NCI-H2227 treated with DMSO at 0.1 percent for 48 hours (cell line): Measurements from ENCODE around the gene FUT7.
A peak's percentile ranks its signal among the peaks of the same experiment; 100 is the strongest.
"Not testable (repeated sequence)": the region's sequence is repeated elsewhere in the genome, so short reads cannot be mapped to it uniquely, and the experiment has no call there.

ENCODE experiments used
- DNase-seq: peaks from one replicate; lab custom pipeline; 2025; lab: John Stamatoyannopoulos, UW

FUT7 gene

GRCh38 chr9:137049544-137050449, 17.9 kb upstream of the FUT7 start:
- DNase-seq, result no peak

GRCh38 chr9:137048655-137049543, 17.0 kb upstream of the FUT7 start:
- no peak for DNase-seq

DNA sequence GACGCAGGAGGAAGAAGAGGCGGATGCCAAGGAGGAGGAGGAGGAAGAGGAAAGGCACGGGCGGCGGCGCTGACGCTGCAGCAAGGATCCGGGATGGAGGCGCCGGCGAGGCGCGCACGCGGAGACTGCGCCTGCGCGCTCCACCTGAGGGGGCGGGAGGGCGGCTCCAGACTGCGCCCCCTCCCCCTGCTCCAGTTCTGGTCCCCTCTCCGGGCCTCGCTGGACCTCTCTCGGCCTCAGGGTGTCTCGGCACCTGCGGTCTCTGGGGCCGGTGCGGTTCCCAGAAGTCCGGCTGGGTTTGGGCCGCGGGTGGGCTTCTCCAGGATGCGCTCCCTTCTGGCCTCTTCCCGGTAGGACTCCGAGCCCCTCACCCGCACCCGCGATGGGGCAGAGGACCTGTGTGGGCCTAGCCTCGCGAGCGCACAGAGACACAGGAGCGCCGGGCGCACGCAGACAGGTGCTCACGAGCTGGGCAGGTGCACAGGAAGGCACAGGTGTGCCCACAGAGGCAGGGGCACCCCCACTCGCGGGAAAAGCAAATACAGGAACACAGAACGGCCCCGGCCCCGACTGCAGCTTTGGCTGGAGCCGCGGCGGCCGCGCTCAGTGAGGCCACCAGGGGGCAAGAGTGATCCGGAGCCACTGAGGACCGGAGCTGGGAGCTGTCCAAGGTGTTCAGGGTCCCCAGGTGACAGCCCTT, 14.3 kb upstream of the FUT7 start, which contains the start of gene NPDC1:
Gene NPDC1 (minus strand): TSS at position 90 of the 700 bp plus-strand sequence. CDS start 188 bp downstream, outside the sequence.
- DNase-seq, result peak; percentile 36

GRCh38 chr9:137045294-137046087, 13.6 kb upstream of the FUT7 start:
- DNase-seq, result no peak

- DNase-seq, result no peak
Measured at GRCh38 chr9:137044502-137045177, 12.8 kb upstream of the FUT7 start.

- DNase-seq, result no peak
Measured at GRCh38 chr9:137044037-137044436, 12.1 kb upstream of the FUT7 start.

- DNase-seq, result no peak
Measured at GRCh38 chr9:137042751-137043727, 11.2 kb upstream of the FUT7 start.

- DNase-seq, result peak; percentile 10
Measured at GRCh38 chr9:137041124-137041523, 9.2 kb upstream of the FUT7 start.

DNA sequence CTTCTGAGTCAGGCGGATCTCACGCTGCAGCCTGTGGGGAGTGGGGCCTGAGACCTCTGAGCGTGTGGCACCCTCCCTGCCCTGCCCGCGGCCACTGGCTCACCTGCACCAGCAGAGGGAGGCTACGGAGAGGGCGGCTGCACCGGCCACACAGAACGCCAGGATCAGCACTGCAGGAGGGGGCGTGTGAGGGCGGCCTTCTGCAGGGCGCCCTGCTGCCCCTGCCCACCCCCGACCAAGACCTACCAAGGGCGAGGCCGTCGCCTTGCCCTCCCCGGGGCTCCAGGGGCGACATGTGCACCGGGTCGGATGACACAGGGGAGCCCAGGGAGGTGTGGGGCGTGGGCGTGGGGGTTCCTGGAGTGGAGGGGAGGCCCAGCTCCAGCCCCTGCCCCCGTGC, 8.7 kb upstream of the FUT7 start:
- DNase-seq, result no peak

GRCh38 chr9:137039611-137040366, 7.9 kb upstream of the FUT7 start:
- DNase-seq, result no peak

DNA sequence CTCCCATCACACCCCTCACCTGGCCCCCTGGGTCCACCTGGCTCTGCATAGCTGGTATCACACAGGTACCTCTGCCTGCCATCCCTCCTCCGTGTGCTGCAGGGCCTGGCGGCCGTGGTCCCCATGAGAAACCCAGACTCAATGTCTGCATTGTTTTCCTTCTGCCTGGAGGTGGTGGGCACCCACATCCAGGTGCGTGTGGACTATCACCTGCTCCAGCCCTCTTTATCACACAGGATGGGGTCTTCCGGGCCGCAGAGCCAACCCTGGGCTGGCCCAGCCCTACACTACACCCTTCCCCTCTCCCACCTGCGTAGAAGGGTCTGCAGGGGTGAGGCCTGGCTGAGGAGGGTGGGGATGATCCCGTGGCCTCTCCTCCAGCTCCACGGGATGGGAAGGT, 7.0 kb upstream of the FUT7 start:
- DNase-seq, result no peak

DNA sequence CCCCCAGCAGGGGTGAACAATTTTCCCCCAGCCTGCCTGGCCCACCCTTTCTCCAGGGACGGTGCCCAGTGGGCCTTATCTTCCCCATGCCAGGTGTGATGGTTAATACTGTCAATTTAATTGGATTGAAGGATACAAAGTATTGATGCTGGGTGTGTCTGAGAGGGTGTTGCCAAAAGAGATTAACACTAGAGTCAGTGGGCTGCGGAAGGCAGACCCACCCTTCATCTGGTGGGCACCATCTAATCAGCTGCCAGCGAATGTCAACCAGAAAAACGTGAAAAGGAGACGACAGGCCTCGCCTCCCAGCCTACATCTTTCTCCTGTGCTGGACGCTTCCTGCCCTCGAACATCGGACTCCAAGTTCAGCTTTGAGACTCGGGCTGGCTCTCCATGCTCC, 5.6 kb upstream of the FUT7 start:
- no peak for DNase-seq

DNA sequence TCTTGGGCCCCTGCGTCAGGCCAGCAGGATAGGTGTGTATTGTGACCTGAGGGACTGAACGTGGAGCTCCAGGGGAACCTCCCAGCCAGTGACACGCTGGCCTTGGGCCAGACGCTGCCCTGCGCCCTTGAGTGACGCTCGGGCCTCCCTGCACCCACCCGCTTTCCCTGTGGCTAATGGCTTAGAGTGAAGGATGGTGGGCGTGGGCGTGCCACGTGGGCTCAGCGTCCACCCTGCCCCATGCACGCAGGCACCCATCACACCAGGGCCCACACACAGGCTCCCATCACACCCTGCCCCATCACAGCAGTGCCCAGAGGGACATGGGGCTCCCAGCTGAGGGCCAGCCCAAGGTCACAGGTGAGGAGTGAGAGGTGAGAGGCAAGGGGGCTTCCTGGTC, 5.1 kb upstream of the FUT7 start:
- DNase-seq, result no peak

DNA sequence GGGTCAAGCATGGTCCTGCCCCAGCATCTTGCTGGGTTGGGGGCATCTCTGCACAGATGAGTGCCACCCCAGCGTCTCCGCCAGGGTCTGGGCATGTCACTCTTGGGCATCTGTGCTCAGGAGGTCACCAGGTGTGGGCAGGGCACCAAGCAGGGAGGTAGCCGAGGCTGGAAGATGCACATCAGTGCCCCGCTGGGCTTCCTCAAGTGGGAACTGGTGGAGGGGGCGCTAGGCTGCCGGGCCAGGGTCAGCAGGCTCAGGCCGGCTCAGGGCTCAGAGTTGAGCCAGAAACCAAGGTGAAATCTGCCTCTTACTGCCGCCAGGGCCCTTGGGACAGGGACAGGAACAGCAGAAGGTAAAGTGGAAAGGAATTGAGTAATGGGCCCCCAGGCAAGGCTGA, 4.0 kb upstream of the FUT7 start:
- no peak for DNase-seq

GRCh38 chr9:137035507-137035834, 3.6 kb upstream of the FUT7 start:
- DNase-seq, result no peak

DNA sequence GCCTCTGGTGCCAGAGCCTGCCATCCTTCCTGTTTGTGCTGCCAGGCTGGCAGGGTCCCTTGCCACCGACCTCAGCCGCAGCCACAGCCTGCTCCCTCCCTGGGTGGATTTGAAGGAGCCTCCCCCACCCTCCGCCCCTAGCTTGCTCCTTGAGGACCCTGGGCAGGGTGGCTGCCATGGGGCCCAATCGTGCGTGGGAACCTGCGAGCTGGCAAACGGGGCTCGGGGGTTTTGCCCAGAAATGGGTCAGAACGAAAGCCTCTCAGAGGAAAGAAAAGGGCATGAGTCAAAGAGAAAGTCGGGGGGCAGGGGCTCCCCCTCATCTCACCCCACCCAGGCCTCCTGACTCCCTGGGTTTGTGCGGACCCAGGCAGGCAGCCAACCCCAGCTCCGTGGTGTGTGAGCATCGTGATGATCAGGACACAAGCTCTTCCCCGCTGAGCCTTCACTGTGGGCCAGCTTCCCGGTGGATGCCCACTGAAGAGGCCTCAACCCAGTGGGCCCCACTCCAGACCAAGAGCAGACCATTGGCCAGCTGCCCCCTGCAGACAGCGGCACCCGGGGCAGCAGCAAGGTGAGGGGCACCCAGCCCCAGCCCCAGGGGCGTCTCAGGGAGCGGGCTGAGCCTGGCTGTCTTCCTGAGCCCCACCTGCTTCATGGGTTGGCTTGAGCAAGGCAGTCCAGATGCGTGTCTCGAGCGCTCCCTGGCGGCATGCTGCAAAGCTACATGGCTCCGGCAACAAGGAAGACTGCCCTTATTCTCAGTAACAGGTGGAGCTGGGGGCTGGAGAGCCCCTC, 3.0 kb upstream of the FUT7 start:
- DNase-seq, result peak; percentile 69

- DNase-seq, result no peak
Measured at GRCh38 chr9:137034039-137034708, 2.3 kb upstream of the FUT7 start.

DNA sequence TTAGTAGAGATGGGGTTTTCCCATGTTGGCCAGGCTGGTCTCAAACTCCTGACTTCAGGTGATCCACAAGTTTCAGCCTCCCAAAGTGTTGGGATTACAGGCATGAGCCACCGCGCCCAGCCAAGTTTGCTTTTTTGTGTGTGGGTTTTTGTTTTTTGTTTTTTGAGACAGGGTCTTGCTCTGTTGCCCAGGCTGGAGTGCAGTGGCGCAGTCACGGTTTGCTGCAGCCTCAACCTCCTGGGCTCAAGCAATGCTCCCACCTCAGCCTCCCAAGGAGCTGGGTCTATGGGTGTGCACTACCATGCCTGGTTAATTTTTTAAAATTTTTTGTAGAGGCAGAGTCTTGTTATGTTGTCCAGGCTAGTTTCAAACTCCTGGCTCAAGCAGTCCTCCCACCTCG, 1.6 kb upstream of the FUT7 start:
- not testable (repeated sequence) for DNase-seq
